ENCODE results near the gene NASP. TPM values are rescaled to one million over a fixed set of nuclear protein-coding genes. Genes with fewer than 3 reads are reported as not detected.

Gene NASP
- total RNA-seq, 1 experiment from 2014 or later = 514 TPM

GRCh38 chr1:45589861-45590260 lies 6.0 kb downstream of the NASP start:
- Histone ChIP-seq H2AK5ac (ENCODE audit: insufficient read length, low read length) (no peak overlapping the region), H2AFZ (ENCODE audit: low read length) (no peak overlapping the region), H2BK120ac (ENCODE audit: low read depth, low read length, poor library complexity, severe bottlenecking) (no peak overlapping the region), H3K4me2 (ENCODE audit: insufficient read depth, insufficient read length, low read length) (no peak overlapping the region), H4K20me1 (ENCODE audit: control insufficient read depth, insufficient read depth, insufficient read length) (no peaks in the 10 kb centered on the region), H3K23me2 (ENCODE audit: insufficient read length, low read depth, low read length, poor library complexity, severe bottlenecking) (peaks cover 6% of the 10 kb centered on the region), H3K14ac (ENCODE audit: insufficient read depth, low read length) (no peak overlapping the region), H3K9me3 (ENCODE audit: control insufficient read depth, low read depth, low read length) (no peaks in the 10 kb centered on the region), H2BK5ac (ENCODE audit: insufficient read length, low read length) (no peak overlapping the region), H2BK20ac (ENCODE audit: low read depth, low read length, poor library complexity, severe bottlenecking) (no peak overlapping the region), H4K5ac (ENCODE audit: insufficient read length, low read depth, low read length) (no peak overlapping the region), H2BK12ac (ENCODE audit: insufficient read length, low read depth, low read length) (no peak overlapping the region), H2BK15ac (ENCODE audit: low read depth, low read length) (no peak overlapping the region), H3T11ph (ENCODE audit: low read length) (no peak overlapping the region), H4K91ac (ENCODE audit: insufficient read length, low read depth, low read length) (no peak overlapping the region), H3K4me1 (ENCODE audit: insufficient read depth, low read length) (no peaks in the 10 kb centered on the region; the same call in 1 of the 2 replicates), H3K79me2 (ENCODE audit: insufficient read depth, low read length) (peaks cover 79% of the 10 kb centered on the region), H3K27ac (ENCODE audit: insufficient read length, low read depth, low read length) (no peak overlapping the region), H3K18ac (ENCODE audit: insufficient read length, low read depth, low read length) (no peak overlapping the region), H3K27me3 (ENCODE audit: insufficient read depth, low read length) (no peaks in the 10 kb centered on the region), H3K9ac (ENCODE audit: extremely low read depth, insufficient read length, low read length) (no peak overlapping the region), H3K4ac (ENCODE audit: low read depth, low read length) (no peak overlapping the region), H3K23ac (ENCODE audit: insufficient read length, low read depth, low read length) (no peak overlapping the region), H4K8ac (replicated peaks; ENCODE audit: insufficient read length, low read depth, low read length) (no peak overlapping the region), H3K79me1 (ENCODE audit: insufficient read depth, low read depth, low read length, poor library complexity, severe bottlenecking) (peaks cover 16% of the 10 kb centered on the region), H3K56ac (ENCODE audit: insufficient read length, low read depth, low read length) (no peak overlapping the region)
- WGBS (ENCODE audit: extremely low coverage, insufficient read length, low lambda C conversion rate) = no CpG with 5 or more reads among the region's 1 CpG
- no peak overlapping the region for H3K4me3 Mint-ChIP-seq
- 0 out of 7 replicates have a peak overlapping the region, but pooled peaks of 1 of the 3 experiments have one; percentile 32 for H3K27ac Mint-ChIP-seq
- peaks cover 0 to 1% of the 10 kb centered on the region in 2 experiments; a peak in 2 of 5 replicates for H3K9me3 Mint-ChIP-seq
- peaks cover under 1% of the 10 kb centered on the region; the same call in 1 of the 2 replicates for H3K27me3 Mint-ChIP-seq (ENCODE audit: low read depth)
- H3K36me3 Mint-ChIP-seq (ENCODE audit: insufficient read depth in 1 of 3, low read depth in 3 of 3) = peaks cover 52 to 75% (median 74%) of the 10 kb centered on the region in 3 experiments
- no peak for DNase-seq
- peaks cover 25 to 30% of the 10 kb centered on the region in 2 experiments for H3K4me1 Mint-ChIP-seq
- TF ChIP-seq CTCF (conservative IDR thresholded peaks at IDR 0.05) = no peak

All from H9 (cell line).